ENCODE results near the gene BMERB1.

DNA sequence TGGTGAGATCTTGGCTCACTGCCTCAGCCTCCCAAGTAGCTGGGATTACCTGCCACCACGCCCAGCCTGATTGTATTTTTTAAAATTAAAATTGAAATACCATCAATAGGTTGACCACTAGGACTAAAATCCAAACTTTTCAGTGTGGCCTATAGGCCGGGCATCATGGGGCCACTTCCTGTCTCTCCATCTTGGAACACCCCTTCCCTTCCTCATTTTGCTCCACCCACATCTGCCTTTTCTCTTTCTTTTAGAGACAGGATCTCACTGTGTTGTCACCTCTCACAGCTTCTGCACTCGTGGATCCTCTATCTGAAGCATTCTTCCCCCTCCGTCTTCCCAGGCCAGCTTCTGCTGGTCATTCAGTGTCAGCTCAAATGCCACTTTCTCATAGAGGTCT is 57.0 kb downstream of the BMERB1 start:
- TF ChIP-seq EZH2 (IDR thresholded peaks at IDR 0.05; ENCODE audit: low read length, unreplicated experiment) (no peak), EZH2phosphoT487 (IDR thresholded peaks at IDR 0.05; ENCODE audit: borderline replicate concordance, low read length) (no peak), CTCF (conservative IDR thresholded peaks at IDR 0.05; ENCODE audit: low read depth, low read length) (no peak)
